ENCODE measurements around the gene GRID2. TPM values are rescaled to one million over a fixed set of nuclear protein-coding genes. Genes with fewer than 3 reads are reported as not detected.

Gene GRID2
- total RNA-seq, 1 donor from 2014 or later: not detected

- Histone ChIP-seq H3K27ac (no peak overlapping the region), H3K4me1 (peaks cover 4% of the 10 kb centered on the region), H3K4me3 (no peak overlapping the region), H3K27me3 (ENCODE audit: low read depth) (no peaks in the 10 kb centered on the region), H3K36me3 (no peaks in the 10 kb centered on the region), H3K9me3 (no peaks in the 10 kb centered on the region)
- DNase-seq: no peak
- ATAC-seq: no peak
- intact Hi-C loops (cut with DNase I): no loop called here
- TF ChIP-seq CTCF (IDR thresholded peaks at IDR 0.05): peak; percentile 71
Measured at GRCh38 chr4:93764639-93765246, 1461.0 kb downstream of the GRID2 start.

- ATAC-seq: peak in 1 of 2 donors; percentile 17
Measured at GRCh38 chr4:93767917-93768316, 1464.2 kb downstream of the GRID2 start.

GRCh38 chr4:93770201-93770600 lies 1466.4 kb downstream of the GRID2 start:
- intact Hi-C loops (cut with DNase I): no loop called here
- TF ChIP-seq CTCF (IDR thresholded peaks at IDR 0.05): no peak
- H3K4me1 ChIP-seq: no peaks in the 10 kb centered on the region
- H3K27me3 ChIP-seq (ENCODE audit: low read depth): no peaks in the 10 kb centered on the region
- H3K4me3 ChIP-seq: no peak overlapping the region
- no peak overlapping the region for H3K27ac ChIP-seq
- H3K9me3 ChIP-seq: no peaks in the 10 kb centered on the region
- H3K36me3 ChIP-seq: no peaks in the 10 kb centered on the region
- ATAC-seq (no peak), DNase-seq (no peak)

More at GRCh38 chr4:93767917-93768316, 1464.2 kb downstream of the GRID2 start:
- Histone ChIP-seq H3K27me3 (ENCODE audit: low read depth) (no peaks in the 10 kb centered on the region), H3K4me3 (no peak overlapping the region), H3K27ac (no peak overlapping the region), H3K4me1 (peaks cover 4% of the 10 kb centered on the region), H3K9me3 (no peaks in the 10 kb centered on the region), H3K36me3 (no peaks in the 10 kb centered on the region)
- intact Hi-C loops (cut with DNase I): no loop called here
- no peak for DNase-seq
- no peak for TF ChIP-seq CTCF (IDR thresholded peaks at IDR 0.05)

GRCh38 chr4:93771640-93772411 lies 1468.1 kb downstream of the GRID2 start:
- Histone ChIP-seq H3K4me1 (no peaks in the 10 kb centered on the region), H3K27ac (no peak overlapping the region), H3K4me3 (no peak overlapping the region), H3K36me3 (no peaks in the 10 kb centered on the region), H3K27me3 (ENCODE audit: low read depth) (no peaks in the 10 kb centered on the region), H3K9me3 (no peaks in the 10 kb centered on the region)
- intact Hi-C loops (cut with DNase I): no loop called here
- DNase-seq (no peak), ATAC-seq (peak in 1 of 2 donors; percentile 29)
- TF ChIP-seq CTCF (IDR thresholded peaks at IDR 0.05): no peak

GRCh38 chr4:93772858-93773257 lies 1469.1 kb downstream of the GRID2 start:
- Histone ChIP-seq H3K9me3 (no peaks in the 10 kb centered on the region), H3K27ac (no peak overlapping the region), H3K4me1 (no peaks in the 10 kb centered on the region), H3K36me3 (no peaks in the 10 kb centered on the region), H3K4me3 (no peak overlapping the region), H3K27me3 (ENCODE audit: low read depth) (no peaks in the 10 kb centered on the region)
- intact Hi-C loops (cut with DNase I): no loop called here
- no peak for DNase-seq
- no peak for TF ChIP-seq CTCF (IDR thresholded peaks at IDR 0.05)
- no peak for ATAC-seq

Data from lower lobe of right lung (tissue), 2 donors.